A673 (cell line): ENCODE results near the gene SDCCAG8. TPM values are rescaled to one million over a fixed set of nuclear protein-coding genes. Genes with fewer than 3 reads are reported as not detected.

Source experiments
- BruUV-seq: library from RNA; stranded (reverse); fragments of 400-500 nt; replicated peaks from 2 replicates; lab custom pipeline; 2021; lab: Mats Ljungman, UMichigan
- CTCF ChIA-PET: fragments of 300-600 bp; sonication (Branson Sonifier 250); formaldehyde crosslinking; loops from one replicate; lab custom pipeline; 2022; ENCODE audit warnings: antibody characterized with exemption; lab: Charles Lee
- POLR2A ChIA-PET: fragments of 300-600 bp; sonication (Branson Sonifier 250); formaldehyde crosslinking; loops from one replicate; lab custom pipeline; 2022; ENCODE audit warnings: antibody characterized with exemption; ENCODE audit not compliant: low non-redundant PET; lab: Charles Lee
- DNase-seq: peaks from one replicate; pipeline ENCODE4 v3.0.0-alpha.2; 2015; ENCODE audit warnings: low spot score
- H3K27ac ChIP-seq: fragments of 200-600 bp; sonication (generic); 2 replicates; pipeline ENCODE4 v1.5.1; 2016; ENCODE audit warnings: mixed run types, low read depth, mild to moderate bottlenecking, mixed read lengths, antibody characterized with exemption, low read length; ENCODE audit not compliant: poor library complexity, severe bottlenecking
- H3K27me3 ChIP-seq: fragments of 200-600 bp; sonication (generic); replicated peaks from 2 replicates; pipeline ENCODE4 v1.6.1; 2017; ENCODE audit warnings: mixed run types, low read depth, mild to moderate bottlenecking, mixed read lengths, antibody characterized with exemption, low read length; ENCODE audit not compliant: insufficient read depth, poor library complexity
- H3K36me3 ChIP-seq: fragments of 200-600 bp; sonication (generic); 2 replicates; pipeline ENCODE4 v1.6.1; 2016; ENCODE audit warnings: mixed run types, mild to moderate bottlenecking, mixed read lengths, antibody characterized with exemption, low read length; ENCODE audit not compliant: insufficient read depth, poor library complexity, severe bottlenecking
- H3K4me1 ChIP-seq: fragments of 200-600 bp; sonication (generic); 2 replicates; pipeline ENCODE4 v1.6.1; 2017; ENCODE audit warnings: mixed run types, mild to moderate bottlenecking, mixed read lengths, antibody characterized with exemption, low read length; ENCODE audit not compliant: insufficient read depth, poor library complexity, severe bottlenecking
- H3K4me3 ChIP-seq: fragments of 200-600 bp; sonication (generic); 2 replicates; pipeline ENCODE4 v1.5.1; 2016; ENCODE audit warnings: low read depth, mixed run types, mild to moderate bottlenecking, mixed read lengths, low read length; ENCODE audit not compliant: poor library complexity, severe bottlenecking
- H3K9me3 ChIP-seq: fragments of 200-600 bp; sonication (generic); 2 replicates; pipeline ENCODE4 v1.6.1; 2016; ENCODE audit warnings: mixed run types, low read depth, mild to moderate bottlenecking, mixed read lengths, antibody characterized with exemption, low read length; ENCODE audit not compliant: poor library complexity, severe bottlenecking
- EZH2 ChIP-seq: fragments of 200-600 bp; sonication (generic); IDR thresholded peaks from 2 replicates; pipeline ENCODE4 v1.6.1; 2017; ENCODE audit warnings: borderline replicate concordance, low read depth, mild to moderate bottlenecking, mixed read lengths, antibody characterized with exemption, low read length; ENCODE audit not compliant: poor library complexity, severe bottlenecking
- intact Hi-C: fragments of 100-400 bp; cut with micrococcal nuclease; formaldehyde crosslinking; loops from one replicate; pipeline ENCODE4 v1.10.0; 2022; ENCODE audit not compliant: unreplicated experiment
- total RNA-seq: library from RNA; stranded (reverse); gene quantifications from 2 replicates; pipeline ENCODE4 v1.2.3, GENCODE V29; 2021
- TF ChIP-seq, protein P1 (sequence below): fragments of 300-800, 200-600 bp; sonication (generic); conservative IDR thresholded peaks from 2 replicates; pipeline ENCODE4 v1.5.1; 2017; ENCODE audit warnings: low read depth, mild to moderate bottlenecking, antibody characterized with exemption, low read length, moderate library complexity, mixed read lengths

Gene SDCCAG8
- total RNA-seq, 1 experiment from 2014 or later, result 9.1 TPM

DNA sequence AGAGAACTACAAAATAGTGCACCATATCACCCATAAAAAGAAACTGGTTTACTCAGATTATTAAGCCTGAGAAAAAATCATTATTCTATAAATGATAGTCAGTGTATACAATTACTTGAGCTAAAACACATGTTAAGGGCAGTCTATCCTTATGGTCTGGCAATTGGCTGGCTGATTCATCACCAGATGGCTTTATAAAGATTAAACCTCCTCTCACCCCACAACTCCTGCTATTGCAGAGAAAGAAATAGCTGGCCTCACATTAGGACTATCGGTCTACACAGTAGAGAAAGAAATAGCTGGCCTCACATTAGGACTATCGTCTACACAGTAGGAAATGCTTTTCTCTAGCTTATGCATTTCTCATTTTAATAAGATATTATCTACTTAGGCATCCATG lies 21.9 kb upstream of the SDCCAG8 start:
- TF ChIP-seq EZH2, result no peak
- TF ChIP-seq, protein P1, sequence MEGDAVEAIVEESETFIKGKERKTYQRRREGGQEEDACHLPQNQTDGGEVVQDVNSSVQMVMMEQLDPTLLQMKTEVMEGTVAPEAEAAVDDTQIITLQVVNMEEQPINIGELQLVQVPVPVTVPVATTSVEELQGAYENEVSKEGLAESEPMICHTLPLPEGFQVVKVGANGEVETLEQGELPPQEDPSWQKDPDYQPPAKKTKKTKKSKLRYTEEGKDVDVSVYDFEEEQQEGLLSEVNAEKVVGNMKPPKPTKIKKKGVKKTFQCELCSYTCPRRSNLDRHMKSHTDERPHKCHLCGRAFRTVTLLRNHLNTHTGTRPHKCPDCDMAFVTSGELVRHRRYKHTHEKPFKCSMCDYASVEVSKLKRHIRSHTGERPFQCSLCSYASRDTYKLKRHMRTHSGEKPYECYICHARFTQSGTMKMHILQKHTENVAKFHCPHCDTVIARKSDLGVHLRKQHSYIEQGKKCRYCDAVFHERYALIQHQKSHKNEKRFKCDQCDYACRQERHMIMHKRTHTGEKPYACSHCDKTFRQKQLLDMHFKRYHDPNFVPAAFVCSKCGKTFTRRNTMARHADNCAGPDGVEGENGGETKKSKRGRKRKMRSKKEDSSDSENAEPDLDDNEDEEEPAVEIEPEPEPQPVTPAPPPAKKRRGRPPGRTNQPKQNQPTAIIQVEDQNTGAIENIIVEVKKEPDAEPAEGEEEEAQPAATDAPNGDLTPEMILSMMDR, result no peak
- intact Hi-C loops, result no loop called here
- Histone ChIP-seq H3K27me3 (no peaks in the 10 kb centered on the region), H3K27ac (no peak overlapping the region), H3K4me1 (no peaks in the 10 kb centered on the region), H3K36me3 (peaks cover 9% of the 10 kb centered on the region), H3K4me3 (no peak overlapping the region), H3K9me3 (peaks cover 20% of the 10 kb centered on the region)
- no peak for DNase-seq
- ChIA-PET POLR2A (no interaction called here), CTCF (no interaction called here)
- BruUV-seq, result no TSS peak

DNA sequence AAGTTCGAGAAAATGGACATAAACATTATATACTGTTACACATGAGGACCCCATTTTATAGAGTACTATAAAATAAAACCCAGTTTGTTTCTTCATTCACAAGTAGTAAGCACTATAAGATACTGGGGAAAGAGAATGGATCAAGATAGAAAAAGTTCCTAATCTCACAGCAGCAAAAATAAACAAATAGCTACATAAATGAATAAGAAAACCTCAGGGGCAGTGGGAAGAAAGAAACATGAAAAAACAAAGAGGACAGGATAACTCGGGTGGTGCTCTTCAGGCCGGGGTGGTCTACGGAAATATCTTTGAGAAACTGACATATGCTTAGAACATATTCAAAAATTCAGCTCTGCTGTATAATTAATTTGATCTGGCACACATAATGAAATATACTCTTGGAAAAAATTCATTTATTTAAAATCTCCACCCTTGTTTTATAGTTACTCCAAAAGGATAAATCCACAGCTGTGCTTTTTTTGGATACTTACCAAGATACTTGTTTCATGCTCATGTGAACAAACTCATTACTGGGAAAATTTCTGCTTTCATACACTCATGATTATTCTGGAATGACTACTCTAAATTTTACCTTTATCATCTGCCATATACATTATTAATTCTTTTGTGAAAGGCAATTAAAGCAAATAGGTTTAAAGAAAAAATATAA lies 20.7 kb upstream of the SDCCAG8 start:
- DNase-seq, result no peak
- Histone ChIP-seq H3K27ac (no peak overlapping the region), H3K4me1 (no peaks in the 10 kb centered on the region), H3K36me3 (peaks cover 9% of the 10 kb centered on the region), H3K9me3 (peaks cover 14% of the 10 kb centered on the region), H3K27me3 (no peaks in the 10 kb centered on the region), H3K4me3 (no peak overlapping the region)
- no TSS peak for BruUV-seq
- CTCF ChIA-PET, result no interaction called here
- POLR2A ChIA-PET, result no interaction called here
- no peak for TF ChIP-seq EZH2
- TF ChIP-seq, protein P1, result no peak
- intact Hi-C loops, result no loop called here

GRCh38 chr1:243236604-243237252 lies 19.1 kb upstream of the SDCCAG8 start:
- ChIA-PET POLR2A (no interaction called here), CTCF (no interaction called here)
- TF ChIP-seq, protein P1, result no peak
- TF ChIP-seq EZH2, result no peak
- Histone ChIP-seq H3K4me3 (no peak overlapping the region), H3K9me3 (peaks cover 5% of the 10 kb centered on the region), H3K27ac (no peak overlapping the region), H3K36me3 (peaks cover 9% of the 10 kb centered on the region), H3K27me3 (no peaks in the 10 kb centered on the region), H3K4me1 (no peaks in the 10 kb centered on the region)
- BruUV-seq, result no TSS peak
- intact Hi-C loops, result no loop called here
- no peak for DNase-seq
